Aorta (tissue), 5 donors: Measurements from ENCODE around the gene TNS4. TPM values are rescaled to one million over a fixed set of nuclear protein-coding genes. Genes with fewer than 3 reads are reported as not detected.

Source experiments
- ATAC-seq: fragments of 200-7000 bp; cut with Tn5 transposase; one replicate; pipeline ENCODE4 v1.9.1; 2022; ENCODE audit warnings: moderate library complexity; ENCODE audit not compliant: low FRiP score
- DNase-seq, 2 donors: peaks; one replicate each; pipeline ENCODE4 v3.0.0-alpha.2; 2020
- H3K27ac ChIP-seq, 2 donors: one replicate each; pipeline ENCODE4 v1.5.1; 2013; ENCODE audit warnings: low read length in 2 of 2, mild to moderate bottlenecking in 2 of 2, moderate library complexity in 2 of 2, control low read depth in 1 of 2, inconsistent platforms in 1 of 2, low read depth in 1 of 2
- H3K27me3 ChIP-seq, 2 donors: one replicate each; pipeline ENCODE4 v1.6.1; 2013; ENCODE audit warnings: control low read depth in 1 of 2, low read length in 1 of 2, mild to moderate bottlenecking in 1 of 2, moderate library complexity in 1 of 2; ENCODE audit not compliant: insufficient read depth in 2 of 2, control insufficient read depth in 1 of 2
- H3K36me3 ChIP-seq, 2 donors: one replicate each; pipeline ENCODE4 v1.6.1; 2013; ENCODE audit warnings: control low read depth in 1 of 2, low read length in 1 of 2, mild to moderate bottlenecking in 1 of 2; ENCODE audit not compliant: insufficient read depth in 2 of 2, control insufficient read depth in 1 of 2
- H3K4me1 ChIP-seq, 2 donors: one replicate each; pipeline ENCODE4 v1.6.1; 2013; ENCODE audit warnings: low read length in 2 of 2, control low read depth in 1 of 2, mild to moderate bottlenecking in 1 of 2, moderate library complexity in 1 of 2; ENCODE audit not compliant: insufficient read depth in 2 of 2, control insufficient read depth in 1 of 2
- H3K4me3 ChIP-seq, 2 donors: one replicate each; pipeline ENCODE4 v1.5.1; 2013; ENCODE audit warnings: low read length in 2 of 2, control low read depth in 1 of 2, mild to moderate bottlenecking in 1 of 2
- H3K9me3 ChIP-seq: one replicate; pipeline ENCODE4 v1.6.1; 2013; ENCODE audit warnings: mild to moderate bottlenecking, low read length; ENCODE audit not compliant: control insufficient read depth
- WGBS, 2 donors: extraction: QIAGEN DNeasy Blood & Tissue Kit; methylation state at CpG; one replicate each; pipeline ENCODE4 v1.1.7; 2013; 5-methylcytosine and 5-hydroxymethylcytosine counted together
- intact Hi-C, 2 donors: fragments of 100-400 bp; cut with DNase I; formaldehyde crosslinking; loops; one replicate each; pipeline versions ENCODE4 v1.14.2 to v1.15.0; 2022
- polyA plus RNA-seq, 2 donors: library from polyadenylated mRNA; stranded (reverse); fragments of 200-250 nt; gene quantifications; one replicate each; pipeline ENCODE4 v1.2.3, GENCODE V29; 2013
- total RNA-seq, 2 donors: library from RNA; stranded (reverse); fragmentation: NEBNext Ultra II Directional; extraction: Animal tissue kit (Norgen Biotek cat#: 25700); gene quantifications; one replicate each; pipeline ENCODE4 v1.2.1, GENCODE V29; 2021
- donor health status: healthy with polysubstance abuse.
- donor health status: Bipolar disorder and iron deficiency.
- donor health status: DM: no; HTN: no; CAD: no.
- donor health status: DM: no; HTN: no; CAD: no.
- donor health status: DM: yes; HTN: yes; CAD: no.

The TNS4 gene
- total and polyA plus RNA-seq, 4 donors: 0.05 to 0.39 TPM; not detected in 2

- H3K4me3 ChIP-seq: no peak overlapping the region
- 98% methylated on average over 5 of the region's 5 CpGs for whole genome bisulfite sequencing, 2 donors
- peaks cover 0 to 2% of the 10 kb centered on the region in 2 donors for H3K4me1 ChIP-seq
- DNase-seq (no peak), ATAC-seq (no peak)
- H3K27me3 ChIP-seq: no peaks in the 10 kb centered on the region
- H3K36me3 ChIP-seq: no peaks in the 10 kb centered on the region
- intact Hi-C loops: no loop called here
- H3K27ac ChIP-seq: no peak overlapping the region
- H3K9me3 ChIP-seq: no peaks in the 10 kb centered on the region
Observed at GRCh38 chr17:40502716-40503115, 1.3 kb upstream of the TNS4 start.

- H3K27me3 ChIP-seq: no peaks in the 10 kb centered on the region
- H3K36me3 ChIP-seq: no peaks in the 10 kb centered on the region
- no peak overlapping the region for H3K4me3 ChIP-seq
- H3K4me1 ChIP-seq: peaks cover 0 to 2% of the 10 kb centered on the region in 2 donors
- intact Hi-C loops: no loop called here
- no peaks in the 10 kb centered on the region for H3K9me3 ChIP-seq
- H3K27ac ChIP-seq: no peak overlapping the region
- DNase-seq: peak in 1 of 2 donors; percentile 46
- ATAC-seq: no peak
- 96 to 97% methylated on average over 10 of the region's 10 CpGs for WGBS, 2 donors
Observed at GRCh38 chr17:40500709-40501108, 714 bp downstream of the TNS4 start.

- no peak overlapping the region for H3K4me3 ChIP-seq
- H3K36me3 ChIP-seq: no peaks in the 10 kb centered on the region
- H3K27me3 ChIP-seq: no peaks in the 10 kb centered on the region
- ATAC-seq (no peak), DNase-seq (peak in 1 of 2 donors; percentile 75)
- H3K4me1 ChIP-seq: peaks cover 0 to 2% of the 10 kb centered on the region in 2 donors
- H3K27ac ChIP-seq: no peak overlapping the region
- intact Hi-C loops: no loop called here
- no peaks in the 10 kb centered on the region for H3K9me3 ChIP-seq
- 88% methylated on average over 11 of the region's 11 CpGs for WGBS, 2 donors
Observed at GRCh38 chr17:40500190-40500589, 1.2 kb downstream of the TNS4 start.

DNA sequence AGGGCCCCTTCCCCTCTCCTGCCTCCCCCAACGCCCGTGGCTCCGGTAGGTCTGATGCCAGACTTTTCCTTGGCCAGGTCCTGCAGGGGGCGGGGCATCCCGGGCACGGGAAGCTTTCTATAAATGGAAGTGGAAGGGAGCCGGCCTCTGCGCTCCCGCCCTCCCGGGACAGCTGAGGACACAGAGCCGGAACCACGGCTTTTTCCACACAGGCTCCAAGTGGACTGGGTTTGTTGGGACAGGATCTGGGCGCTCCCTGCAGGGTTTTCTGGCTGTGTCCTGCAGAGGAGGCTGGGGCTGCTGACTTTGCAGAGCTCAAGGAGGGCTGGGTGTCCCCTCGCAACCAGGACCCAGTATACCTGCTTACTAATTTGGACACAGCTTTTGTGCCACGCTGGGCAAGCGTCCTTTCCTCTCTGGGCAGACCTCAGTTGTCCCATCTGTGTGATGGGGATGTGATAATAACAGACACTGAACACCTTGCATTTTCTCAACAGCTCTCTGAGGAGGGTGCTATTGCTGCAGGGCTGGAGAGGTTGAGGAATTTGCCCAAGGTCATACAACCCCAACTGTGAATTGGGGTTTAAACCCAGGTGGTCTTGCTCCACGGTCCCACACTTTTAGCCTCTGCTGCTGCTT lies 1.8 kb downstream of the TNS4 start:
- Histone ChIP-seq H3K27me3 (no peaks in the 10 kb centered on the region), H3K36me3 (no peaks in the 10 kb centered on the region), H3K27ac (no peak overlapping the region), H3K4me3 (no peak overlapping the region), H3K9me3 (no peaks in the 10 kb centered on the region), H3K4me1 (peaks cover 0 to 2% of the 10 kb centered on the region in 2 donors)
- ATAC-seq (peak; percentile 91), DNase-seq (peak; percentile 91 to 95)
- intact Hi-C loops: no loop called here
- WGBS, 2 donors: 8% methylated on average over 17 of the region's 17 CpGs

- no peaks in the 10 kb centered on the region for H3K27me3 ChIP-seq
- no peaks in the 10 kb centered on the region for H3K9me3 ChIP-seq
- no peak overlapping the region for H3K27ac ChIP-seq
- no peaks in the 10 kb centered on the region for H3K36me3 ChIP-seq
- H3K4me3 ChIP-seq: no peak overlapping the region
- ATAC-seq (no peak), DNase-seq (no peak)
- 77 to 84% methylated on average over 9 of the region's 9 CpGs for WGBS, 2 donors
- H3K4me1 ChIP-seq: peaks cover 0 to 2% of the 10 kb centered on the region in 2 donors
- intact Hi-C loops: no loop called here
Observed at GRCh38 chr17:40498281-40499084, 2.9 kb downstream of the TNS4 start.

DNA sequence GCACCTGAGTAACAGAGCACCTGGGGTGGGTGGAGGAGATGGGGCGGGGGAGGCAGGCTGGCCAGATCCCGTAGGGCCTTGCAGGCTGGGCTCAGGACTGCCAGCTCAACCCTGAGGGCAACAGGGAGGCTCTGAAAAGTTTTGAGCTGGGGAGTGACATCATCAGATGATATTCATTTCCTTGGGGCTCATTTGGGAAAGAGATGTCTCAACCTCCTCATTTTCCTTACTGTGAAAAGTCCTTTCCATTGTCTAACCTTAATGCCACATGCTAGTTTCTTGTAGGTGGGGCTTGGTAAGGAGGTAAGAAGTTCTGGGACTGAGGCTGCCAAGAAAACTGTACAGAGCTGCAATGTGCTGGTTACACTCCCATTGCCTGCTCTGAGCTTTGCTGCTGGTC lies 3.7 kb downstream of the TNS4 start:
- ATAC-seq (no peak), DNase-seq (no peak)
- Histone ChIP-seq H3K9me3 (no peaks in the 10 kb centered on the region), H3K4me3 (no peak overlapping the region), H3K27me3 (no peaks in the 10 kb centered on the region), H3K36me3 (no peaks in the 10 kb centered on the region), H3K27ac (no peak overlapping the region), H3K4me1 (peaks cover 0 to 2% of the 10 kb centered on the region in 2 donors)
- intact Hi-C loops: no loop called here
- WGBS, 2 donors: 66% methylated on average over 2 of the region's 2 CpGs

DNA sequence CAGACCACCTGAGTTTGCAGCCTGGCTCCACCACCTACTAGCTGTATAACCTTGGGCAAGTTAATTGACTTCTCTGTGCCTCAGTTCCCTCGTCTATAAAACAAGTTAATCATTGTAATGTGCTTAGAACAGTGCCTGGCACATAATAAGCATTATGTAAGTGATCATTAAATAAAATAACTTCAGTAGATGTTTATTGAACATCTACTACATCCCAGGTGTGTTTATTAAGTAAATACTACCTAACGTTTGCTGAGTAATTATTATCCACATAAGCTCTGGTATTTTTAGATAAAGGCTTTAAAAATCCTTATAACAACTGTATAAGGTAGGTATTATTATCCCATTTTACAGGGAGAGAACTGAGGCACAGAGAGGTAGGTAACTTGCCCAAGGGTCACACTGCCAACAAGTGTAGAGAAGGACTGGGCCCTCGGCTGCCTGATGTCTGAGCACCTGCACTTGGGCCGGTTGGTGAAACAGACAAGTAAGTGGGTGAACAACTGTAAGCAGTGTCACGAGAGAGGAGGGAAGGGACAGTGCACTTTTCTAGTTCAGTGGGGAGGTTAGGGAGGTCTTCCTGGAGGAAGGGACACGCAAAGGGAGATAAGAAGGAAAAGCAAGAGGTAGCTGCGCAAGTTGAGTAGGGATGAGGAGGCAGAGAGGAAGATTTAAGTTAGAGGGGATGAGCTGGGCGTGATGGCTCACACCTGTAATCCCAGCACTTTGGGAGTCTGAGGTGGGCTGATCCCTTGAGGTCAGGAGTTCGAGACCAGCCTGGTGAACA lies 4.6 kb downstream of the TNS4 start:
- 68 to 76% methylated on average over 9 of the region's 9 CpGs for WGBS, 2 donors
- no peak for DNase-seq
- no peak for ATAC-seq
- H3K9me3 ChIP-seq: no peaks in the 10 kb centered on the region
- H3K27me3 ChIP-seq: no peaks in the 10 kb centered on the region
- H3K27ac ChIP-seq: no peak overlapping the region
- no peaks in the 10 kb centered on the region for H3K36me3 ChIP-seq
- no peak overlapping the region for H3K4me3 ChIP-seq
- intact Hi-C loops: no loop called here
- peaks cover 0 to 2% of the 10 kb centered on the region in 2 donors for H3K4me1 ChIP-seq

DNA sequence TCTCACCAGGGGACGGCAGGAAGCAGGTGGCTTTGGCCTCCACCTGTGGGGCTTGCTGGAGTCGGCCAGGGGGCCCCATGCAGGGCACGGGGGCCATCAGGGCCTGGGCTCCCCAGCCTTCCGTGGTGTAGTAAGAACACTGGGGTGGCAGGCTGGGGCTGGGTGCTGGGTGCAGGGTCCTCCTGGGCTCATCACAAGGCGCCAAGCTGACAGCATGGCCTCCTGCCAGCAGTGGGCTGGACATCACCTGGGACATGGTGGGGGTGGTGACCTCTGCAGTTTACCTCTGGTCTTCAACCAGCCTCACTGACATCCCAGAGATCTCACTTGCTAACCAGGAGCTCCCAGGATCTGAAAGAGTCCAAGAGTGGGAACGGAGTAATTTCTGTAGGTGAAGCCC lies 5.3 kb downstream of the TNS4 start:
- ATAC-seq: no peak
- WGBS, 2 donors: 93 to 95% methylated on average over 6 of the region's 6 CpGs
- no peak for DNase-seq
- H3K36me3 ChIP-seq: no peaks in the 10 kb centered on the region
- H3K27ac ChIP-seq: no peak overlapping the region
- H3K9me3 ChIP-seq: no peaks in the 10 kb centered on the region
- H3K4me3 ChIP-seq: no peak overlapping the region
- peaks cover 0 to 2% of the 10 kb centered on the region in 2 donors for H3K4me1 ChIP-seq
- no peaks in the 10 kb centered on the region for H3K27me3 ChIP-seq
- intact Hi-C loops: no loop called here
